CD4-positive, alpha-beta T cell treated with Interleukin-12 subunit alpha and Interleukin-12 subunit beta, for 1 hour (primary cell): ENCODE results near the gene PER2.
A peak's percentile ranks its signal among the peaks of the same experiment; 100 is the strongest.
"Not testable (repeated sequence)": the region's sequence is repeated elsewhere in the genome, so short reads cannot be mapped to it uniquely, and the experiment has no call there.

Experiments used
- DNase-seq: peaks from one replicate; pipeline ENCODE4 v3.0.0-alpha.2; 2020

The PER2 gene

DNA sequence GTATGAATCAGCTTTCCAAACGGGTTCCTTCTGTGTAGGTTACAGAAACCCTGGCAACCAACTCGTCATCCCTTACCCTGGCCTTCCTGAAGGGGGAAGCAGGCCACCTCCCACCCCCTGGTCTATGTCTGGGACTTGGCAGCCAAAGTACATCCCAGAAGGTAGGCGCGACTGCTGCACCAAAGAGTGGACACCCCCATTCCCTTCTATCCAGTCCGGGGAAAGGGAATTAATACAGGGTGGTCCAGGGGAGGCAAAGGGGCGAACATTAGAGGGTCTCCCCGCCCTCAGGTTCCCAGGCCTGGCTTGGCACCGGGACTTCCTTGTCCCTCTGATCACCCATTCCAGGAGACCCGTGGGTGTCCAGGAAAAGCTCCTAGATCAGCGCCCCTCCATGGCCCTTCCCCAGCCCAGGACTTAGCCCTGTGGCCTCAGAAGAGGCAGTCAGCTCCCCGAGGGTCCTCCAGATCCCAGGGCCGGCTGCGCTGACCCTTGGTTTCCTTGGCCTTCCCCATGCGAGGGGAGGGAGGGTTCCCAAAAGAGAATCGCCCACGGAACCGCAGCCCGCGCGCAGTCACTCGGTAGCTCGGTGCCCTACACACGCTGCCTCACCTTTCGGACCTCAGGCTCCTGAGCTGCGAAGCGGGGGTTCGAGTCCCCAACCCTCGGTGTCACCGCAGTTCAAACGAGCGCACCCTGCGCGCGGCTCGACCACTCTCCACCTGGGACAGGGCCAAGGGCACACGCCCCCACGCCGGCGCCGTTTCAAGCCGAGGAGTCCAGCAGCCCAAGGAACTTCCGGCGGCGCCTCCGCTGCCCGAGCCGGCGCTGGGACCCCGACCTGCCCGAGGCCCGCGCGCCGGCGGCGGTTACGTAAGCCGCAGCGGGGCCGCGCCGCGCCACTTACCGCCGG, at the start of gene PER2:
Gene PER2 (minus strand): TSS at position 874 of the 913 bp plus-strand sequence. CDS start 10,674 bp downstream, outside the sequence.
- DNase-seq = peak; percentile 44

- no peak for DNase-seq
These were observed 49.4 kb upstream of the PER2 start for GRCh38 chr2:238337846-238338245.

- DNase-seq = no peak
These were observed 48.5 kb upstream of the PER2 start for GRCh38 chr2:238336793-238337444.

- no peak for DNase-seq
These were observed 47.7 kb upstream of the PER2 start for GRCh38 chr2:238336151-238336550.

- not testable (repeated sequence) for DNase-seq
These were observed 47.2 kb upstream of the PER2 start for GRCh38 chr2:238335591-238335990.

DNA sequence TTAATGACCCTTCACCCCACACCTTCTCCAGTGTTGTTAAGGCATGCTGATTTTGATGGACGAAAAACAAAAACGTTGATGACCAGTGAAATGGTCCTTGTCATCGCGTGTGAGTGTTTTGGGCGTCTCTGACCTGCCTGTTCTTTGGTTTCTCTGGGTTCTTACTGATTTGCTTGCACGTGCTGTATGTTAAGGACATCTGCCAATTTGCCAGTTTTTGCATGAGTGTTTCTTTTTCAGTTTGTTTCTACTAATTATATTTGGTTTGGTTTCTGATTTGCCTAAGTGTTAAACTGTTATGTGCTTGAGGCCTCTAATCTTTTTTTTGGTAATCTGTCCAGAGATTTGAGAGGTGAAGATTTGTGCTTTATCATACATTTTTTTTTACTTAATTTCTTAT, 46.5 kb upstream of the PER2 start:
- no peak for DNase-seq

DNA sequence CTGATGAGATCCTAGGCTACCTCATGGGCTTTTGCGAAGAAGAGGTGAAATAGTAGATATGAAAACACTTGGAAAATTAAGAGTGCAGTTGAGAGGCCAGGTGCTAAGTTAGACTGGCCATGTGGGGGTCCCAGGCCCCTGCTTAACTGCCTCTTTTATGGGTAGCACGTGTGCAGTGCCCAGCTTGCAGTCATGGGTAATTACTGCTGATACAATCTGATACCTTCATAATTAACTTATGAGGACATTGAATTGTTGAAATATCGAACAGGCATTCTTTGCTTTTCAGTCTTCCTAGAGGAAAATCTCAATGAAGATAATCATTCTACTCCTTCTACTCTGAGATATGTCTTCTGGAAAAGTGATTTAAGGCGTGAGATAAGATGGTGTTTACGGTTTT, 43.5 kb upstream of the PER2 start:
- no peak for DNase-seq

DNA sequence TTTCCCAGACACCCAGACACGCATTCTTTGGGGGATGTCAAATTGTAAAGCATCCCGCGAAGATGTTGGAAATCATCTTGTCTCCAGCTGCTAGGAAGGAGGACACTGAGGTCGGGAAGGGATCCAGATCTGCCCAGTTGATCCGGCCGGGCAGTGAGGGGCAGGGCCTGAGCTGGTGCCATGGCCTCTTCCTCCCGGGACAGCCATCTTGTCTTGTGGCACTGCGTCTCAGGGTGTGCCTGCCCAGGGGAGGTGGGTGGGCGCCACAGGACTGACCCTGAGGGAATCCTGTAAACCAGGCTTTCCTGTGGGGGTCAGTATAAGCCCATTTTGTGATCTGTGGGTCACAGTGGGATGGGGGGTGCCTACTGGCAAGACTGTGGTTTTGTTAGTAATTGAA, 42.0 kb upstream of the PER2 start:
- no peak for DNase-seq

DNA sequence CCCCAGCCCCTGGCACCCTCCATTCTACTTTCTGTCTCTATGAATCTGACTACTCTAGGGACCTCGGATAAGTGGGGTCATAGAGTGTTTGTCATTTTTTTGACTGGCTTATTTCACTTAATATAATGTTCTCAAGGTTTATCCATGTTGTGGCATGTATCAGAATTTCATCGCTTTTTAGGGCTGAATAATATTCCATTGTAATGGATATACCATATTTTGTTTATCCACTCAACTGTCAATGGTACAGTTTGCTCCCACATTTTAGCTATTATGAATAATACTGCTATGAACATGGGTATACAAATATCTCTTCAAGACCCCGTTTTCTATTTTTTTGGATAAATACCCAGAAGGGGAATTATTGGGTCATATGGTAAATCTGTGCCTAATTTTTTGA, 39.3 kb upstream of the PER2 start:
- no peak for DNase-seq

GRCh38 chr2:238326801-238327365, 38.5 kb upstream of the PER2 start:
- no peak for DNase-seq

DNA sequence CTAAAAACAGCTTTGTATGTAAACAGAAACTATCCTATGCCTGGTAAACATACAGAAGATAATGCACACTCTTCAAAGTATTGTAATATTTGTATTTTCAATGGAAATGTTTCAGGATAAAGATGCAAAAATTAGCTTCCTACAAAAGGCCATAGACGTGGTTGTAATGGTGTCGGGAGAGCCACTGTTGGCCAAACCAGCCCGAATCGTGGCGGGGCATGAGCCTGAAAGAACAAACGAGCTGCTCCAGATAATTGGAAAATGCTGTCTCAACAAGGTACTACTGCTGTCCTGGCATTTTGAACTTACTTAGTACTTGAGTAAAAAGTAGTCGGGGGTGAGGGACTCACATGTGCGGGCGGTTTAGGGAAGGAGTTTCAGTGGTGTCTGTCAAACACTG, 37.3 kb upstream of the PER2 start:
- DNase-seq = no peak

- not testable (repeated sequence) for DNase-seq
These were observed 35.8 kb upstream of the PER2 start for GRCh38 chr2:238324248-238324647.

DNA sequence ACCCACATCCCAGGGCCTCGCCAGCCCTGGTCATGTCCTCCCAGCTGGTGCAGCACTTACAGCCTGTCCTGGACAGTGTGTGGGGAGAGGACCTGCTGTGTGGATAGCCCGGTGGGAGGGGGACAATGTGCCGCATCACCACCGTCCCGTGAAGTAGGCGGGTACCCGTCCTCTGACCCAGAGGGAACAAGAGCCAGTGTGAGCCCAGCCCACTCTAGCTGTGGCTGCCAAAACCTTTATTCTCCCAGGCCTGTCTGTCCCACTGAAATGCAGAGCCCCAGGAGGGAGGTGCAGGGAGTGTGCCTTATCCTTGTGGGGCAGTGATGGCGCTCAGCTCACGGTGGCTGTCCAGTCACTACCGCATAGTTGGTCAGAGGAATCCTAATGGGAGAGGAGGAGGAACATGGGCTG, 33.6 kb upstream of the PER2 start:
- no peak for DNase-seq

DNA sequence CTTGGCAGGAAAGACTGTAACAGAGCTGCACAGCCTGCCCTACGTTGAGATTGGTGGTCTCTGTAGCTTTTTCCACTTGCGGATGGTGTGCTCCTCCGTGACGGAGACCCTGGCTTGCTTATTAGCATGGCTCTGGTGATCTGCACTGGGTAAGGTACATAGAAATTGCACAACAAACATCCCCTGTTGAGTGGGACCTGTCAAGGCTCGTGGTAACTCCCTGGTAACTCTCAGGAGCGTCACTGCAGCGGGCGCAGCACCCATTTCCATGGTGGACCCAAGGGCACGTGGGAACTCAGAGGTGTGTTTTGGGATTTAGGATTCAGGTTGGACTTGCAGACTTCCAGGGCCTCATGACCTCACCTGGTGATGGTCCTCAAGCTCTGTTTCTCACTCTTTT, 33.1 kb upstream of the PER2 start:
- no peak for DNase-seq

GRCh38 chr2:238320648-238321281, 32.4 kb upstream of the PER2 start:
- no peak for DNase-seq

GRCh38 chr2:238320246-238320647, 31.8 kb upstream of the PER2 start, which contains the start of gene TRAF3IP1:
Gene TRAF3IP1 (plus strand): TSS chr2:238320518. CDS start chr2:238320663, 145 bp downstream.
- DNase-seq = peak; percentile 87

- no peak for DNase-seq
These were observed 26.7 kb upstream of the PER2 start for GRCh38 chr2:238315031-238315595.

DNA sequence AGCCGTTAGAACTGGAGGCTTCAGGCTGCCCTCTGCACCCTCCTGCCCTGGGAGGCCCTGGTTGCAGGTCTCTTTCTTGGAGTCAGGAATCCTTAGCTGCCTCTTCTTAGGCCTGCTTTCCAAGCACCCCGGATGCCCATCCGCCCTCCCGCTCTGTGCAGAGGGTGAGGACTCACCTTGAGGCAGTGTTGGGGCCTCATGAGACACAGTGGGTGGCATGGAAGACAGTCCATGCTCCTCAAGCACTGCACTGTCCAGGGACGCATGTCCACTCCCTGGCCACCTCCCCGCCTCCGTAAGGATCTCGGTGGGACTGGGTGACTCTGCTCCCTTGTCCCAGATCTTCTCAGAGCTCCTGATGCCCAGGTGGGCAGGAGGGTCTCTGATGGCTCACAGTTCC, 26.2 kb upstream of the PER2 start:
- DNase-seq = no peak

DNA sequence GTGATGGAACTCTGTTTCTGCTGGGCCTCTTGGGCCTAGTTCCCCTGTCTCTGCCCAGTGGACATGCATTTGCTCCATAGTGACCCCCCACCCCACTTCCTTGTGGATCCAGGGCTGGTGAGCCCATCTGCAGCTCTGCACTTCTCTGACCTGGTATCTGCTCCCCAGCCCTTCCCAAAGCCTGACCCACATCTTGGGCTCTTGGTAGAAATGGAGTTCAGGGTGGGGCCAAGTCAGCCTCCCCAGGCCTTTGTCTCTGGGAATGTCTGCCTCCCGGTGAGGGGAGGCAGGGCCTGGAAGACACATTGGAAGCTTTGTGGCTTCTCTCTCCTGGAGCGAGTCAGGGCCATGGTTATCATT, 25.6 kb upstream of the PER2 start:
- no peak for DNase-seq

GRCh38 chr2:238313289-238313990, 25.0 kb upstream of the PER2 start:
- no peak for DNase-seq

GRCh38 chr2:238310721-238311120, 22.3 kb upstream of the PER2 start:
- DNase-seq = not testable (repeated sequence)

- no peak for DNase-seq
These were observed 19.8 kb upstream of the PER2 start for GRCh38 chr2:238308177-238308576.

GRCh38 chr2:238306672-238306998, 18.2 kb upstream of the PER2 start:
- no peak for DNase-seq
